Measurements from ENCODE around the gene TVP23A. TPM values are rescaled to one million over a fixed set of nuclear protein-coding genes. Genes with fewer than 3 reads are reported as not detected.
A peak's percentile ranks its signal among the peaks of the same experiment; 100 is the strongest.

The TVP23A gene
- total and polyA plus RNA-seq, 12 donors = 0.17 to 9.8 (median 0.68) TPM; not detected in 1

- 80 to 86% (median 82%) methylated on average over 2 to 4 of the region's 4 CpGs for WGBS, 4 donors
- intact Hi-C loops (cut with DNase I) = no loop called here
- DNase-seq = no peak
- Histone ChIP-seq H3K9me3 (replicated peaks in 1 of 3) (no peaks in the 10 kb centered on the region), H3K36me3 (replicated peaks in 1 of 2) (peaks cover 0 to 33% of the 10 kb centered on the region in 2 donors), H3K4me1 (replicated peaks in 1 of 2) (peaks cover 0 to 5% of the 10 kb centered on the region in 2 donors), H3K27me3 (no peaks in the 10 kb centered on the region), H3K27ac (no peak overlapping the region), H3K4me3 (no peak overlapping the region)
- TF ChIP-seq POLR2A (IDR thresholded peaks at IDR 0.05) (no peak), CTCF (IDR thresholded peaks at IDR 0.05) (no peak)
Observed at GRCh38 chr16:10765772-10766171, 52.8 kb downstream of the TVP23A start.

GRCh38 chr16:10763456-10763855 lies 55.1 kb downstream of the TVP23A start:
- peaks cover 0 to 52% of the 10 kb centered on the region in 2 donors for H3K36me3 ChIP-seq (replicated peaks in 1 of 2)
- H3K27ac ChIP-seq = no peak overlapping the region
- no peak for TF ChIP-seq POLR2A (IDR thresholded peaks at IDR 0.05)
- no peak for TF ChIP-seq CTCF (IDR thresholded peaks at IDR 0.05)
- intact Hi-C loops (cut with DNase I) = no loop called here
- H3K9me3 ChIP-seq (replicated peaks in 1 of 3) = no peaks in the 10 kb centered on the region
- no peak overlapping the region for H3K4me3 ChIP-seq
- no peaks in the 10 kb centered on the region for H3K27me3 ChIP-seq
- 88 to 92% (median 90%) methylated on average over 7 of the region's 7 CpGs for WGBS, 4 donors
- H3K4me1 ChIP-seq (replicated peaks in 1 of 2) = peaks cover 0 to 5% of the 10 kb centered on the region in 2 donors
- no peak for DNase-seq

- peaks cover 0 to 61% of the 10 kb centered on the region in 2 donors for H3K36me3 ChIP-seq (replicated peaks in 1 of 2)
- intact Hi-C loops (cut with DNase I) = no loop called here
Observed at GRCh38 chr16:10762336-10763016, 56.1 kb downstream of the TVP23A start.

GRCh38 chr16:10761373-10761772 lies 57.2 kb downstream of the TVP23A start:
- Histone ChIP-seq H3K36me3 (replicated peaks in 1 of 2) (peaks cover 0 to 72% of the 10 kb centered on the region in 2 donors), H3K9me3 (replicated peaks in 1 of 3) (no peaks in the 10 kb centered on the region), H3K27me3 (no peaks in the 10 kb centered on the region), H3K4me3 (no peak overlapping the region), H3K4me1 (replicated peaks in 1 of 2) (peaks cover 0 to 5% of the 10 kb centered on the region in 2 donors), H3K27ac (peak overlapping the region in 1 of 5 donors; percentile 13)
- intact Hi-C loops (cut with DNase I) = no loop called here
- TF ChIP-seq POLR2A (IDR thresholded peaks at IDR 0.05) = no peak
- TF ChIP-seq CTCF (IDR thresholded peaks at IDR 0.05) = no peak
- no peak for DNase-seq
- 80 to 86% (median 84%) methylated on average over 8 of the region's 8 CpGs for WGBS, 4 donors

More at GRCh38 chr16:10762336-10763016, 56.1 kb downstream of the TVP23A start:
- no peak for DNase-seq
- TF ChIP-seq CTCF (IDR thresholded peaks at IDR 0.05) (no peak), POLR2A (IDR thresholded peaks at IDR 0.05) (no peak)
- H3K27me3 ChIP-seq = no peaks in the 10 kb centered on the region
- WGBS, 4 donors = 90 to 94% (median 93%) methylated on average over 11 to 35 of the region's 35 CpGs
- H3K9me3 ChIP-seq (replicated peaks in 1 of 3) = no peaks in the 10 kb centered on the region
- no peak overlapping the region for H3K4me3 ChIP-seq
- H3K27ac ChIP-seq = no peak overlapping the region
- H3K4me1 ChIP-seq (replicated peaks in 1 of 2) = peaks cover 0 to 5% of the 10 kb centered on the region in 2 donors
